NCI-H748 (cell line): ENCODE measurements around the gene UBE2N.
"Not testable (repeated sequence)": the region's sequence is repeated elsewhere in the genome, so short reads cannot be mapped to it uniquely, and the experiment has no call there.

ENCODE experiments used
- DNase-seq: peaks from one replicate; lab custom pipeline; 2025; ENCODE audit not compliant: unreplicated experiment; lab: John Stamatoyannopoulos, UW

Gene UBE2N

GRCh38 chr12:93415723-93416464 is 25.9 kb downstream of the UBE2N start:
- no peak for DNase-seq

- no peak for DNase-seq
Observed at GRCh38 chr12:93413064-93413463, 28.7 kb downstream of the UBE2N start.

DNA sequence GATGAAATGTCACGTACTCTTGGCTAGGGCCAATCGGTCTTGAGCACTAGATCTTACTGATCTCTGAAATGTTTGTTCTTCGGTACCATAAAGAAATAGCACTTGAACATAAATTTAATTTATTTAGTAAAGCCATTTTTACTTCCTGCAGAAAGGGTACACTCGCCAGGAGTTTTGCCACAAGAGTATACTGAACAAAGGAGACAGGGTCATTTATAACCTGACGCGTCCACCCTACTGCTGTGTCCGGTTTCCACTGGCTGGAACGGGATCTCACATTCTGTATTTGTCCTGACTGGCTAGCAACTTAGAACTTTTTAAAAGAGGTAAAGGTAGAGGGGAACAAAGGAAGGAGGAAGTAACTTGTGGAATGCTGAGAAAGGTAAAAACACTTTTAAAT is 29.4 kb downstream of the UBE2N start:
- not testable (repeated sequence) for DNase-seq

DNA sequence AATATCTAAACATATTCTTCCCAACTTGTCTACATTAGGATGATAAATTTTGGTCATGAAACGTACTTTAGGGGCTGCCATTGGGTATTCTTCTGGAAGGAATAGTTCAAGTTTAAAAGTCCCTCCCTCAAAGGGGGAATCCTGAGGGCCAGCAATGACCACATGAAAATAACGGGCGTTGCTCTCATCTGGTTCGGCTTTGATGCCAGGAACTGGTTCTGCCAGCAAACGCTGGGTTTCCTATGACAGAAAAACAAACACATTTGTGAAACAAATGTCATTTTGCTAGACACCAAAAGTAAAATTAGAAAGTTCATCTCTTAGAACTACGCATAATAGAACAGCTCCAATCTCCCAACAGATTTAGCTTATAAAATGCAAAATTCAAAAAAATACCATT is 30.7 kb downstream of the UBE2N start:
- not testable (repeated sequence) for DNase-seq

DNA sequence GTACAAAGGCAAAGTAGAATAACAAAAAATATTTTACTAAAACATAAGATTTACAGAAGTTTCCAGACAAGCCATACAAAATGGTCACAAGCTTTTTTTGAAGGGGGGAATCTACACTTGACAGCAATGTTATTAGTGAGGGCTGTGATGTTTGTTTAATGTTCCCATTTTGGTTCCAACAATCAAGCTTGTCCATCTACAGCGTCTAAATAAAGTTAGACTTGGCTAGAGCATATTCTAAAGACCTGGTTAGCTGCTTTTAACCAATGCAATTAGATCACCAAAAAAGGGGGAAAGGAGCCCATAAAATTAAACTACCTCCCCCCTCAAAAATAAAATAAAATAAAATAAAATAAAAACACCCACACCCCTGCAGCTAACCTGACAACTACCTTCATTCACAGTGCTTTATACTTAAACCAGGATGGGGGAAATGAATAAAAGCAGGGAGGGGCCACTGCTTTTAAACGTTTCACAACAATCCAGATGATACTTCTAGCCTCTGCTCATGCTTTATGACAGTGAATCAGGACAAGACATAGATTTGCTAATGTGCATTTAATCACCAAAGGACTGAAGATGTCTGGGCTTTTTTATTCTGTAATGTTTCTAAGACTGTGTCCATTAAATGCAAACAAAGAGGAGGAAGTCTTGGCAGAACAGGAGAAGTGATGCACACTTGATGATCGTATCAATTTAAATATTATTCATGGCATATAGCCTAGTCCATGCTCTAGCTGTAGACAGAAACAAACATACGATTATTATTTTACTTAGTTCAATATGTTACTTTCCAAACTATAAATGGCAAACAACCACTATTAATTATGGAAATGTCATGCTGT is 32.2 kb downstream of the UBE2N start:
- DNase-seq = not testable (repeated sequence)

GRCh38 chr12:93408813-93409212 is 32.9 kb downstream of the UBE2N start:
- no peak for DNase-seq

DNA sequence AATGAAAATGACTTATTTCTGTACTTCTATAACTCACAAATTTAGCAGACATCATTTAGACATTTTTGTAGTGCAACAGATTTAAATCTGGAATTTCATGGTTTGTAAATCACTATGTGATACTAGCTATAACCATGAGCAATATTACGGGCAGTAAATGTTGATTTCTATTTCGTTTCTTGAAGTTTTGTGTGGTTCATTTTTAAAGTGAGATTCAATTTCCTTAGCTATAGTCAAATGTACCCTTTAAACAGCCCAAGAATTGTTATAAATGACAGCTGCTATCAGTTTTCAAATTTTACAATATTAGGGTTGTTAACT is 33.8 kb downstream of the UBE2N start:
- no peak for DNase-seq

DNA sequence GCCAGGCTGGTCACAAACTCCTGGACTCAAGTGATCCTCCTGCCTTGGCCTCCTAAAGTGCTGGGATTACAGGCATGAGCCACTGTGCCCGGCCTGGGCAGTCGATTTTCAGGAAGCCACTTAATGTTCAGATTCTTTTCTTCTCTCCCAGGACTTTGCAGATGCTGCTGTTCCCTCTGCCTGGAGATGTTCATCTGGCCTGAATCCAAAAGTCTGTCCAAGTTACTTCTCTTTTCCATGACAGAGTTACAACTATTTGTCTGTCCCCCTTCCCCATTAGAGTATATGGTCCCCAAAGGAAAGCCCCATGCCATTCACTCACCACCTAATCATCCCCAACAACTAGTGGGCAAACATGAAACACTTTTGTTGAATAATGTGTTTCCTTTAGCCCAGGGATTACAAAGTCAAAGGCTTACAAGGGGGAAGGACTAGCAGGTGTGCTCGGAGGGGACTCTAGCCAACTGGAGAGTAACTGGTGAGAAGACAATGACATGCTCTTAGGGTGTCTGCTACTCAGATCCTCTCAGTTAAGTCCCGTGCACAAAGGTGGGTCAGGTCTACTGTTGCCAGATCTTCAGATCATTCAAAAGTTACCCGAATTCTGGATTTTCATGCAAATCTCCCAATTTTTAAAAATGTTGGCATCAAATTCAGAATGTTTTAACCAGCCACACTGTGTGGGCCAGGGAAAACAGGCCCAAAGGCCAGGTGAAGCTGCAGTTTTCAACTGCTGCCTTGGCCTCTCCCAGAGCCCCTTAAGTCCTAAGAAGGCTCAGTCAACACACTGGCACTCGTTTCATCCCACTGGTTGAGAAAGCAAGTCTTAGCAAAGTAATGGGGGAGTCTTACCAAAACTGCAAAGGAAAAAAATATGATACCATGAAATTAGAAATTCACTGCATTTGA is 34.4 kb downstream of the UBE2N start:
- no peak for DNase-seq

DNA sequence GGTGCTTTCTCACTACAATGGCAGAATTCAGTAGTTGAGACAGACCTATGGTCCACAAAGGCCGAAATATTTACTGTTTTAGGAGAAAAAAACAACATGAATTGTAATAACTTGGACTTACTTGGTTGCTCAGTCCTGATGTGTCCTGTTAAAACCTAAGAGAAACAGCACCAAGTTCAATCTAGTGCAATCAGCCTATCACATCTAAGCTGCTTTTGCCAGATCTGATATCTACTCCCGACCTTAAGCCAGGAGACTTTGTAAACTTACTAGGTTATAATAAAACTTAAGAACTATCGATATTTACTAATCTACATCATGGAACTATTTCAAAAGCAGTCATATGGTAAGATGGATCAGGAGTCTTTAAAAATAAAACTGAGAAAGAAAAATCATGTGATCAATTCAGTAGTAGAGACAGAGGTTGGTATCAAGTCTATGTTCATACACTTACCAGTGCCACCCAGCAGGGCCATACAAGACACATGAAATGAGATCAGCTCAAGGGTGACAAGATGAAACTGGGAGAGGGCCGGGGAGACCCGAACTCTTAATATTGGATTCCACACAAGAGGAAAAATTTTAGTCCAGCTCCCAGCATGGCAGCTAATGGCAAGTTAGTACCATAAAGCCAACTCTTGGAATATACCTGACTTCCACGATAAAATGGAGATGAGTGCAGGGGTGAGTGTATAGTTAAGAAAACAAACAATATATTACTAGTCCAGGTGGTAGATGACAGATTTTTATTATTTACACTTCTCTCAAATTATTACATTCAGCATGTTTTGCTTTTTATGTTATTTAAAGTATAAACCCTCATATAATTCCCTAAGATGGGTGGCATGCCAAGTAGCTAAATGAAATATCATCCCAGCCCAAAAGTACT is 36.5 kb downstream of the UBE2N start:
- DNase-seq = no peak

DNA sequence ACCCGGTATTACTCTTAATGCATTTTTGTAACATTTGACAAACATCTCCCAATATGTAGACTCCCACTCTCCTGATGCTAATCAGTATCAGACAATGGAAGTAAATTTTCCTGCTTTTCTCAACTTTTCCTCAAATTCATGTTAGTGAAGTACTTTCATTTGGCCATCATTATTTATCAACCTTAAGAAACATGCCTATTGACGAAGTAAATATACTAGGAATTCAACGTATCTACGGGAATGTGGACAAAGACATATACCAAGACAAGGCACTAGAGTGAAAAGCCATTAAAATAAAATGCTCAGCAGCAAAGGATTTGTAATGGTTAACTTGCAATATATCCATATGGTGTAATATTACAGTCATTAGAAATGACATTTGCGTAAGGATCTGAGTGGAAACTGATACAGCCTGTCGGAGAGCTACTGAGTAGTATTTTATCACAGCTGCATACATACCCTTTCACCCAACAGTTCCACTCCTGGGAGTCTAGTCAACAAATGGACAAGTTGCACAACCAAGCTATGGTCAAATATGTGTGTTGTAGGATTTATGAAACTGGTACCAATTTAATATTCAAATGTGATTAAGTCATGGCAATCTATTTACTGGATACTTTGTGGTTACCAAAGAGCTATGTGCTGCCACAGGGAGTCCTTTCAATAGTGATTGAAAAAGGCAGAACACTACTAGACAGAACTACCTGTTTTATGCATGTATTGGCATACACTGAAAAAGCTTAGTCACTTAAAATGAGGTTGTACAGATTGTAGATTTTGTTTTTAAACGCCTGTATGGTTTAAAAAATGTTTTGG is 37.6 kb downstream of the UBE2N start:
- no peak for DNase-seq

DNA sequence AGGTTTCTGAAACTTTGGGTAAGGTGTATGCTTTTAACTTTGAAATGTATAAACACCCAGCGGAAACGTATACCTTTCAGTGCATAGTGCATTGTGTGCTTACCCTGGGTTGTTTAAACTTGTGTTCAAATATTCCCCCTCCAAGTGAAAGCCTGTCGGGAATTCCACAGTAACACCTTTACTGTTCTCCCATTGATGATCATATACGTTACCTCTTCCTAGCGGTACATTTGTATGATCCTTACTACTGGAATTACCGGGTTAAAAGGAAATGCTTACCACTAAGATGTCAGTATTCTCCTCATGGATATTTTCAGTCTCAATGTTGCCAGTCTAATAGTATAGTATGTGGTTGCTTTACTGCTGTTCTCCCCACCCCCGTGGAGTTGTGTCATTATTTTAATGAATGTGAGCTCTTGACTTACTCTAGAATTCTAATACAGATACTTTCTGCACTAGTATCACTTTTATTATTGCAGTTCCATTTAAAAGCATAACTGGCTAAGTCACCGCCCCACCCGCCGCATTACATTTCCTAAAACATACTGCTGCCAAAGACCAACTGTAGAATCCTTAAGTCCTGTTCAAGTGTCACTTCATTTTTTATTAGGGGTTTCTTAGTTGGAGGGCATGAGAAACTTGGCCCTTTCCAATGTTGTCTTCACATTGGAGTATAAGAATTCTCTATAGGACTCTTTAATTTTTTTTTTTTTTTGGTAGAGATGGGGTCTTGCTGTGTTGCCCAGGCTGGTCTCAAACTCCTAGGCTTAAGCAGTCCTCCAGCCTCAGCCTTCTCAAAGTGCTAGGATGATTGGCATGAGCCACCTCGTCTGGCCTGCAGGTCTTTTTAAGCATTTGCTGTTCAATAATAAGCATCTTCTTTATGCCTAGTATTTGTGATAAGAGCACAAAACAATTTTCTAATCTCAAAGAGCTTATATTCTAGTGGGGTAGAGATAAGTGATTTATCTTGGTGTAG is 39.1 kb downstream of the UBE2N start:
- DNase-seq = no peak

DNA sequence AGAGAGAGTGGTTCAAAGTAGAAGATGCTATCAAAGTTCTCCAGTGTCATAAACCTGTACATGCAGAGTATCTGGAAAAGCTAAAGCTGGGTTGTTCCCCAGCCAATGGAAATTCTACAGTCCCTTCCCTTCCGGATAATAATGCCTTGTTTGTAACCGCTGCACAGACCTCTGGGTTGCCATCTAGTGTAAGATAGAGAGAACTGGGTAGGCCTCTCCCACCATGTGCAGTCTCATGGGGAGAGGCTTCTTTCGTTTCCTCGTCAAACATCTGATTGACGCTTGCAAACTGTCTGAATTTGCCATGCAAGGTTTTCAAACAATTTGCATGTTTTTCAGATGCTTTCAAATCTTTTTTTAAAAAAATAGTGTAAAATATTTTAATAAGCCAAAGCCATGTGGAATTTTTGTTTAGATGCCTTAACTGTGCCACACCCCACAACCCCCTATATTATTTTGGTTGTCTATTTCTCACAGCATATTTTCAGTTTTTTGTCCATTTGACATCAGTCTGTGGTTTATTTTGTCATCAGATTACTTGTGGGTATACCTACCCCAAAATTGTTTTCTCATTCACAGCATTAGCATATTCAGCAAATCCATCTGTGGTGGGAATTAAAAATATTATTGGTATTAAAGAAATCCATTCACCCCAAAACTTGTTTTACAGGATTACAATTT is 42.4 kb downstream of the UBE2N start:
- DNase-seq = not testable (repeated sequence)

- no peak for DNase-seq
Observed at GRCh38 chr12:93397412-93397811, 44.3 kb downstream of the UBE2N start.

DNA sequence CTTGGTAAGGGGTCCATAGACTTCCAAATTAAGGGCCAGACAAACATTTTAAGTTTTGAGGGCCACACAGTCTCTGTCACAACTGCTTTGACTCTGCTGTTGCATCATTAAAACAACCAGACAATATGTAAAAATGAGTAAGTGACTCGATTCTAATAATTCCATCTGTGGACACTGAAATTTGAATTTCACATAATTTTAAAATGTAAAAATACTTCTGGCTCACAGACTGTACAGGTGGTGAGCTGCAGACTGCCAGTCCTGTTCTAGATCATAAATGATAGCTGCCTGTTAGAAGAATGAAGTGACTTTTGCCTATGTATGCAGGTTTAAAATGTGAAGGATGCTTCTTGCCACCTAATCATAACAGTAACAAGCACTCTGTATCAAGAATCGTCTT is 48.3 kb downstream of the UBE2N start:
- DNase-seq = no peak

DNA sequence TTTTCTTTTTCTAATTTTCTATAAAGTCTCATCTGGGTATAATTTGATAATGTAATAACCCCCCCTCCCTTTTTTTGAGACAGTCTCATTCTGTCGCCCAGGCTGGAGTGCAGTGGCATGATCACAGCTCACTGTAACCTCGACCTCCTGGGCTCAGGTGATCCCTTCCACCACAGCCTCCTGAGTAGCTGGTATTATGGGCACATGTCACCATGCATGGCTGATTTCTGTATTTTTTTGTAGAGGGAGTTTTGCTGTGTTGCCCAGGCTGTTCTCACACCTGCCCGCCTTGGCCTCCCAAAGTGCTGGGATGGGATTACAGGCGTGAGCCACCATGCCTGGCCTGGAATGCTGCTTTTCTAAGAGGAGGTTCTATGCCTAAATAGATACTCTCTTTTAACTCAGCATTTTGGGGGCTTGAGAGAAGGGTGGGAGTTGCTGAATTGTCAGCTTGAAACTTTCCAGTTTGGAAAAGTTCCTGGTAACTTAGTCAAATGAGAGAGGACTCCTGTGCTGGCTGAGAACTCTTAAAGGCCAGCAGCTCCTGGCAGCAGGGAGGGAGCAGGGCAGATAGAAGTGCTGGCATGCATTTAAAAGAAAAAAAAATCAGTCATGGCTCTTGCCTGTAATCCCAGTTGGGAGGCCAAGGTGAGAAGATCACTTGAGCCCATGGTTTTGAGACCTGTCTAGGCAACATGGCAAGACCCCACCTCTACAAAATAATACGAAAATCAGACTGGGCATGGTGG is 51.0 kb downstream of the UBE2N start:
- DNase-seq = no peak

DNA sequence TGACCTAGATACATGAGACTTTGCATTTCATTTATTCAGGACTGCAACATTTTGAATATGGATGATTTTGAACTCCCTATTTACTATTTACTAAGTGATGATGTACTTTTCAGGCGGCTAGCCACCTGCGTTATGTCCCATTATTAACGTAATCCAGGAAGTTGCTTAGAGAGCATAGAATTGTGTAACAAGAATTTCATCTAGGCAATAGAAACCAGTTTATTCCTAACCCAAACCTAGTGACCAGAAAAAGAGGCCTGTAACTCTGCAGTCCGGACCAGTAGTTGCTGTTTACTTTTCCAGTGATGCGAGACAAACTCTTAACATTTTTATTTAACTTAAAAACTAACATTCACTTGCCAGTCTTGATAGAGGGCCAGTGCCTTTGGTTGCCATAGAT is 51.7 kb downstream of the UBE2N start:
- no peak for DNase-seq

- no peak for DNase-seq
Observed at GRCh38 chr12:93387780-93388179, 54.0 kb downstream of the UBE2N start.
